ENCODE data around the gene VSNL1. TPM values are rescaled to one million over a fixed set of nuclear protein-coding genes. Genes with fewer than 3 reads are reported as not detected.

VSNL1 gene
- total RNA-seq, 1 experiment from 2014 or later = 9.9 TPM

DNA sequence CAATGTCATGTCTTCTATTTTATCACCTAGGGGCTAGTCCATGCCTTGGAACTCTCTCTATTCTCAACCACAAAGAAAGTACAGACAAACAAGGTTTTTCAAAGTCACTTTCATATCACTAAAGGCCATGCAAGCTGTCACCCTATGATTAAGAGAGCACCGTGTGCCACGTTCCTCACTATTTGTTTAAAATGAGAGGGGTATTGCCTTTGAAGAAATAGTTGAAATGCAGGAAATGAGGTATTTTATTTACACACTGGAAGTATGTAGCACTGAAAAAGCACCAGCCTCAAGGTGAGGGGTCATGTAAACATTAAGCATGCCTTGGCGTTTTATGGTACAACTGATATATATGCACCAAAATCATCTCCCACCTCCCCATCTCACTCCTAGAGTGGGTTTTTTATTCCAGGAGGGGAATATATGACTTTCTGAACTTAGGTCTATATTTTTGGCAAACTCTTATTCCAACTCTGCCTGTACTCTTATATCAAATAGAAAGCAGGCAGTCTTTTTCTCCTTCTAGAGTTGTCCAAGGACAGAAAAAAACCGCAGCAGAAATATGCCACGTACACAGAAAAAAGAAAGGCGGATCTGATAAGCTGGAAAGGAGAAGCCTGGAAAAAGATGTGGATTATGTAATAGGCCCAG is 53.5 kb downstream of the VSNL1 start:
- H2AK5ac ChIP-seq (ENCODE audit: insufficient read length, low read length) = no peak overlapping the region
- no peaks in the 10 kb centered on the region for H3K9me3 Mint-ChIP-seq
- no peak overlapping the region for H2BK5ac ChIP-seq (ENCODE audit: insufficient read length, low read length)
- H2BK12ac ChIP-seq (ENCODE audit: insufficient read length, low read depth, low read length) = no peak overlapping the region
- no peak overlapping the region for H3K4me2 ChIP-seq (ENCODE audit: insufficient read depth, insufficient read length, low read length)
- H3K27me3 Mint-ChIP-seq (ENCODE audit: low read depth) = no peaks in the 10 kb centered on the region
- no peak overlapping the region for H3K4me3 Mint-ChIP-seq
- H3K79me2 ChIP-seq (ENCODE audit: insufficient read depth, low read length) = no peaks in the 10 kb centered on the region; the same call in 1 of the 2 replicates
- H3K27me3 ChIP-seq (ENCODE audit: insufficient read depth, low read length) = no peaks in the 10 kb centered on the region
- H3K4ac ChIP-seq (ENCODE audit: low read depth, low read length) = no peak overlapping the region
- H3K23ac ChIP-seq (ENCODE audit: insufficient read length, low read depth, low read length) = no peak overlapping the region
- no peak overlapping the region for H4K91ac ChIP-seq (ENCODE audit: insufficient read length, low read depth, low read length)
- no peak overlapping the region for H3K56ac ChIP-seq (ENCODE audit: insufficient read length, low read depth, low read length)
- no peak overlapping the region for H3T11ph ChIP-seq (ENCODE audit: low read length)
- peaks cover 25% of the 10 kb centered on the region for H3K4me1 ChIP-seq (ENCODE audit: insufficient read depth, low read length)
- H4K20me1 ChIP-seq (ENCODE audit: control insufficient read depth, insufficient read depth, insufficient read length) = no peaks in the 10 kb centered on the region
- no peaks in the 10 kb centered on the region for H3K9me3 ChIP-seq (ENCODE audit: control insufficient read depth, low read depth, low read length)
- TF ChIP-seq CTCF (conservative IDR thresholded peaks at IDR 0.05) = no peak
- no peak overlapping the region for H3K27ac ChIP-seq (ENCODE audit: insufficient read length, low read depth, low read length)
- DNase-seq = no peak
- H2BK120ac ChIP-seq (ENCODE audit: low read depth, low read length, poor library complexity, severe bottlenecking) = no peak overlapping the region
- H3K36me3 Mint-ChIP-seq (ENCODE audit: insufficient read depth in 1 of 3, low read depth in 3 of 3) = peaks cover 0 to 17% (median 3%) of the 10 kb centered on the region in 3 experiments; a peak in 4 of 7 replicates
- no peak overlapping the region for H3K27ac Mint-ChIP-seq
- no peak overlapping the region for H3K9ac ChIP-seq (ENCODE audit: extremely low read depth, insufficient read length, low read length)
- no peak overlapping the region for H3K14ac ChIP-seq (ENCODE audit: insufficient read depth, low read length)
- peaks cover 38 to 40% of the 10 kb centered on the region in 2 experiments for H3K4me1 Mint-ChIP-seq
- H2AFZ ChIP-seq (ENCODE audit: low read length) = no peak overlapping the region
- H4K8ac ChIP-seq (replicated peaks; ENCODE audit: insufficient read length, low read depth, low read length) = no peak overlapping the region
- no peaks in the 10 kb centered on the region for H3K23me2 ChIP-seq (ENCODE audit: insufficient read length, low read depth, low read length, poor library complexity, severe bottlenecking)
- no peak overlapping the region for H2BK20ac ChIP-seq (ENCODE audit: low read depth, low read length, poor library complexity, severe bottlenecking)
- no peak overlapping the region for H3K18ac ChIP-seq (ENCODE audit: insufficient read length, low read depth, low read length)
- no peak overlapping the region for H2BK15ac ChIP-seq (ENCODE audit: low read depth, low read length)
- H4K5ac ChIP-seq (ENCODE audit: insufficient read length, low read depth, low read length) = no peak overlapping the region
- no CpG with 5 or more reads among the region's 6 CpGs for WGBS (ENCODE audit: extremely low coverage, insufficient read length, low lambda C conversion rate)
- no peaks in the 10 kb centered on the region for H3K79me1 ChIP-seq (ENCODE audit: insufficient read depth, low read depth, low read length, poor library complexity, severe bottlenecking)
